Lower lobe of right lung (tissue), 2 donors: ENCODE data around the gene ADAMTS12. TPM values are rescaled to one million over a fixed set of nuclear protein-coding genes. Genes with fewer than 3 reads are reported as not detected.

Experiments used
- ATAC-seq, 2 donors: fragments of 200-7000 bp; cut with Tn5 transposase; one replicate each; pipeline ENCODE4 v1.9.1; 2020 to 2022; ENCODE audit warnings: mild to moderate bottlenecking in 2 of 2, moderate library complexity in 2 of 2
- DNase-seq: peaks from one replicate; pipeline ENCODE4 v3.0.0-alpha.2; 2020
- H3K27ac ChIP-seq: fragments of 200-600 bp; one replicate; pipeline ENCODE4 v1.8.0; 2022
- H3K27me3 ChIP-seq: fragments of 200-600 bp; one replicate; pipeline ENCODE4 v1.8.0; 2022; ENCODE audit warnings: low read depth
- H3K36me3 ChIP-seq: fragments of 200-600 bp; one replicate; pipeline ENCODE4 v1.8.0; 2022; ENCODE audit warnings: mild to moderate bottlenecking
- H3K4me1 ChIP-seq: fragments of 200-600 bp; one replicate; pipeline ENCODE4 v1.8.0; 2022
- H3K4me3 ChIP-seq: fragments of 200-600 bp; one replicate; pipeline ENCODE4 v1.8.0; 2022; ENCODE audit warnings: mild to moderate bottlenecking
- H3K9me3 ChIP-seq: fragments of 200-600 bp; one replicate; pipeline ENCODE4 v1.8.0; 2022
- CTCF ChIP-seq: fragments of 200-600 bp; IDR thresholded peaks from one replicate; pipeline ENCODE4 v1.8.0; 2022; ENCODE audit warnings: antibody characterized with exemption, mild to moderate bottlenecking
- intact Hi-C: fragments of 100-400 bp; cut with DNase I; formaldehyde crosslinking; loops from one replicate; pipeline ENCODE4 v1.11.0; 2022
- total RNA-seq: library from RNA; stranded (reverse); fragmentation: NEBNext Ultra II Directional; extraction: Animal tissue kit (Norgen Biotek cat#: 25700); gene quantifications from one replicate; pipeline ENCODE4 v1.2.1, GENCODE V29; 2021
- donor health status: DM: no; HTN: yes; CAD: no; lungs with severe emphysema.

ADAMTS12 gene
- total RNA-seq, 1 donor from 2014 or later, result 7.6 TPM

DNA sequence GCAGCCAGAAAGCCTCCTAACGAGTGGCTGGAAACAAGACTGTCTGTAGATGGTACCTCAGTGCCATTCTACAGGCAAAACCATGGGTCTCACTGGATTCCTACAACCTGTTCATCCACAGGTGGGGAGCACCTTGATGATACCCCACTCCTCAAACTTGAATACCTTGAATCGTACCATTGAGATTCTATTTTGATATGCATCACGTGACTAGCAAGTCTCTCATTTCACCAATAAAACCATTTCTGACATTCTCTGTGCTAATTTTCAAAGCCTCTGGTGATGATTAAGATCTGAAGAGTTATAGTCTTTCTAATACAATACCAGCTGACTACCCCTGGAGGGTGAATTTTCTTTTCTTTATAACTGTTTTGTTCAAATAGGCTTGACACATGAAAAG is 188.9 kb downstream of the ADAMTS12 start:
- no peaks in the 10 kb centered on the region for H3K4me1 ChIP-seq
- no peak overlapping the region for H3K4me3 ChIP-seq
- no peaks in the 10 kb centered on the region for H3K36me3 ChIP-seq
- H3K27ac ChIP-seq, result no peak overlapping the region
- DNase-seq, result no peak
- TF ChIP-seq CTCF, result no peak
- peaks cover 7% of the 10 kb centered on the region for H3K9me3 ChIP-seq
- no peak for ATAC-seq
- no peaks in the 10 kb centered on the region for H3K27me3 ChIP-seq
- intact Hi-C loops, result no loop called here

GRCh38 chr5:33701951-33702350 is 189.8 kb downstream of the ADAMTS12 start:
- Histone ChIP-seq H3K27me3 (no peaks in the 10 kb centered on the region), H3K4me1 (no peaks in the 10 kb centered on the region), H3K4me3 (no peak overlapping the region), H3K36me3 (no peaks in the 10 kb centered on the region), H3K9me3 (peaks cover under 1% of the 10 kb centered on the region), H3K27ac (no peak overlapping the region)
- no peak for DNase-seq
- ATAC-seq, result no peak
- no peak for TF ChIP-seq CTCF
- intact Hi-C loops, result no loop called here

- intact Hi-C loops, result no loop called here
- TF ChIP-seq CTCF, result no peak
- Histone ChIP-seq H3K9me3 (no peaks in the 10 kb centered on the region), H3K36me3 (no peaks in the 10 kb centered on the region), H3K27ac (no peak overlapping the region), H3K4me1 (no peaks in the 10 kb centered on the region), H3K4me3 (no peak overlapping the region), H3K27me3 (no peaks in the 10 kb centered on the region)
- DNase-seq (no peak), ATAC-seq (no peak)
Observed at GRCh38 chr5:33701251-33701650, 190.5 kb downstream of the ADAMTS12 start.

- no peaks in the 10 kb centered on the region for H3K9me3 ChIP-seq
- ATAC-seq (no peak), DNase-seq (no peak)
- no peak overlapping the region for H3K4me3 ChIP-seq
- no peaks in the 10 kb centered on the region for H3K27me3 ChIP-seq
- no peaks in the 10 kb centered on the region for H3K36me3 ChIP-seq
- no peaks in the 10 kb centered on the region for H3K4me1 ChIP-seq
- intact Hi-C loops, result no loop called here
- no peak overlapping the region for H3K27ac ChIP-seq
- no peak for TF ChIP-seq CTCF
Observed at GRCh38 chr5:33696411-33696810, 195.4 kb downstream of the ADAMTS12 start.

- H3K27ac ChIP-seq, result no peak overlapping the region
- no peak overlapping the region for H3K4me3 ChIP-seq
- no peaks in the 10 kb centered on the region for H3K27me3 ChIP-seq
- ATAC-seq (no peak), DNase-seq (no peak)
- no peaks in the 10 kb centered on the region for H3K36me3 ChIP-seq
- TF ChIP-seq CTCF, result no peak
- intact Hi-C loops, result no loop called here
- H3K4me1 ChIP-seq, result no peaks in the 10 kb centered on the region
- H3K9me3 ChIP-seq, result no peaks in the 10 kb centered on the region
Observed at GRCh38 chr5:33692980-33693379, 198.8 kb downstream of the ADAMTS12 start.

DNA sequence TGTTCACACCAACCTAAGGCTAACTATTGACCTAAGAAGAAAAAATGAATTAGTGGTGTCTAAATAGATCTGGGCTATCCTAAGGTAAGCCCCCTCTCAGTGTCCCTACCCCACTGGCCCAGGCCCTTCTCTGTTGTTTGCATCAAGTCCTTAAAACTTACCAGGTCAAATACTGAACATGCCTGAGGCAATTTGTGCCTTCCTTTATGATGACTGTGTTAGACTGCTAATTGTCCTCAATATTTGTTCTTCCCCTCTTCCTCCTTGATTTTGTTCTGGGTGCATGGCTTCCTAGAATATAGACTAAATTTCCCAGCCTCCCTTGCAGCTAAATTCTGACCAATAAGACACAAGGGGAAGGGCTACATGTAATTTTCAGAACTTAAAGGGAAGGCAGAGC is 199.9 kb downstream of the ADAMTS12 start:
- no peak overlapping the region for H3K27ac ChIP-seq
- no peaks in the 10 kb centered on the region for H3K9me3 ChIP-seq
- DNase-seq, result no peak
- no peaks in the 10 kb centered on the region for H3K4me1 ChIP-seq
- no peaks in the 10 kb centered on the region for H3K27me3 ChIP-seq
- TF ChIP-seq CTCF, result no peak
- H3K36me3 ChIP-seq, result no peaks in the 10 kb centered on the region
- H3K4me3 ChIP-seq, result no peak overlapping the region
- ATAC-seq, result no peak
- intact Hi-C loops, result no loop called here
